ENCODE data around the gene BIN1.

Gene BIN1

DNA sequence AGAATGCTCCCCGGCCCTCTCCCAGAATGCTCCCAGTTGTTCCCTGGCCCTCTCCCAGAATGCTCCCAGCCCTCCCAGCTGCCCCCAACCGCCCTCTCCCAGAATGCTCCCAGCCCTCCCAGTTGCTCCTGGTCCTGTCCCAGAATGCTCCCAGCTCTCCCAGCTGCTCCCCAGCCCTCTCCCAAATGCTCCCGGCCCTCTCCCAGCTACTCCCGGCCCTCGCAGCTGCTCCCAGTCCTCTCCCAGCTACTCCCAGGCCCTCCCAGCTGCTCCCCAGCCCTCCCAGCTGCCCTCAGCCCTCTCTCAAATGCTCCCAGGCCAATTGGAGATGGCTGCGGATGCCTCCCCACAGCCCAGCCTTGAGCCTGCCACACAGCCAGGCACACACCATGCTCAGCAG, 31.1 kb downstream of the BIN1 start:
- no peak for DNase-seq (ENCODE audit: low read depth)

DNA sequence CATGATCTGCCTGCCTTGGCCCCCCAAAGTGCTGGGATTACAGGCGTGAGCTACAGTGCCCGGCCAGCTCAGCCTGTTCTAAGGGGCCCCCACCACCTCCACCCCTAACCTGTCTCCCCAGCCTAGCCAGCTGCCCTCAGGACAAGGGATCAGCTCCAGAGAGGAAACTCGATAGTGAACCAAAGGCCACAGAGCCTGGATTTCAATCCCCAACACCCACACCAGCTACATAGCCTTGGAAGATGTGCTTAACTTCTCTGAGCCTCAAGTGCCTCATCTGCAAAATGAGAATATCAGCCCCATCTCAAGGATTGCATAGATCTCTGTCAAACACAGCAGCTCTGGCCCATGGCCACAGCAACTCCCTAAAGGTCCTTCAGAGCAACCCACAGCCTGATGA, 32.0 kb downstream of the BIN1 start:
- no peak for DNase-seq (ENCODE audit: low read depth)

DNA sequence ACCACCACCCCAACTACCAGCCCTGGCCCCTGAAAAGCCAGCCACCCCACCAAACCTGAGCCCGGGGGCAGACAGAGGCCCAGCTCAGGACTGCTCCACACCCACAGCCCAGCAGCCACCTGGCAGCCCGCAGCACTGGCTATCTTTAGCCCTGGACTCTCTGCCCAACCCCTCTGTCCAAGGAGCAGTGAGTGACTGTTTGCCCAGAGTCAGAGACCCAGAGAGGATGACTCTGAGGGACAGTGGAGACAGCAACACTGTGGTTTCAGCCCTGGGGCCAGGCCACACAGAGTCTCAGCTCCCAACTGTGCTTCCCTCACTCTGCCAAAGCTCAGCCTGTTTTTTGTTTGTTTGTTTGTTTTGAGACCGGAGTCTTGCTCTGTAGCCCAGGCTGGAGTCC, 32.6 kb downstream of the BIN1 start:
- DNase-seq (ENCODE audit: low read depth) = no peak

DNA sequence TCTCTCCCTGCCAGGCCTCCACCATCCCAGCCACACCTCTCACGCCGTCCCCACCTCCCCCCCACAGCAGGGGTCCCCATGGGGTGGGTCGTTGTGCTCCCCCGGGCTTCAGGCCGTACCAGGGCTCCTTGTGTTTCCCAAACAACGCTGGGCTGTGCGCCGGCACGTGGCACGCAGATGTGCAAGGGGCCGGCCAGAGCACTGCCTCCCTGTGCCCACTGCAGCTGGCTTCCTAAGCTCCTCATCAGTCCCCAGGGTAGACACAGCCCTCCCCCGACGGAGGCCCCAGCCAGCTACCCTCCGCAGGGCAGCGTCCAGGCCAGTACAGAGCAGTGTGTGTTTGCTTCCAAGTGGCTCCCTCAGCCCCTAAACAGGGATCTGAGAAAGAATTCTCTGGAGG, 34.0 kb downstream of the BIN1 start:
- no peak for DNase-seq (ENCODE audit: low read depth)

DNA sequence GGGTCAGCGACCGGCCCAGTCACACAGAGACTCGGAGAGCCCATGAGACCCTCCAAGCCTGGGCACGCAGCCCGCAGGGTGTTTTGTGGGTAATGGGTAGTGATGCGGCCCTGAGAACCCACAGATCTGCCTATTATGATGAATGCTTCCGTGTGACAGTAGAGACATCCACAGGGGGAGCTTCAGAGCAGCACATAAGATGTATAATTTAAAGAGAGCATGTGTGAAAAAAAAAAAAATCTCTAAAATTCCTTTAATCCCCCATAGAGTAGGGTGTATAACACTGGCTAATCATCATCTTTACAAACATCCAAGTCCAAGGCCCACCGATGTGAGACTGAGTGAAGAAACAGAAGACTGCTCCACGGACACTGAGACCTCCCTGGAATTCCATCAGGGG, 34.6 kb downstream of the BIN1 start:
- DNase-seq (ENCODE audit: low read depth) = no peak

DNA sequence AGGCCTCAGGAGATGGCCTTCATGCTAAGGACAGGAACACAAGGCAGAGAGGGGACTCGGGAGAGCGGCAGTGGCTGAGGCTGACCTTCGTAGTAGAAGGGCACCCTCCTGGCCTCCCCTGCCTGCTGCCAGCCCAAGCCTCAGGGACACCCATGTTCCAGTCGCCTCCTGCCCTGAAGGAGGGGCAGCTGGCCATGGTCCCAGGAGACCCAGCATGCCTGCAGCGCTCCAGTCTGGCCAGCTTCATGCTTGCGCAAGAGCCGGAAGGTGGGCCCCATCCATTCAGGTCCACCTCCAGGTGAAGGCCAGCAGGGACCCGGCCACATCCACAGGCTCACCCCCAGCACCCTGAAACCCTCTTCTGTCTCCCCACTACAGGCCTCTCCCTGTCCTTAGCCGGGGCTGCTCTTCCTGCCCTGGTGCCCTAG, 35.0 kb downstream of the BIN1 start:
- no peak for DNase-seq (ENCODE audit: low read depth)

DNA sequence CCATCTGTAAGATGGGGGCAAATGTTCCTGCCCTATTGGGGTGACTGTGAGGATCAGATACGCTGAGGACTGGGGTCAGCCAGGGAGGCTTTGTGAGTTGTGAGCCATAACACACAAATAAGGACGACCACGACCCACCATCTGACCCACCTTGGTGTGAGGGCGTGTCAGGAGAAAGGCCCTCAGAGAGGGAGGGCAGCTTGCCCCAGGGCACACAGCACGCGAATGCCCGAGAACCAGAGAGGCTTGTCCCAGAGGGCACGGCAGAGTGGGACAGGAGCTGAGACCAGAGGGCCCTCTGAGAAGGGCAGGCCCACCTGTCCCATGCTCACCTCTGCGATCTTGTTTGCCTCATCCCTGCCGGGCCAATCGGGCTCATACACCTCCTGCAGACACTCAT, 36.7 kb downstream of the BIN1 start:
- no peak for DNase-seq (ENCODE audit: low read depth)

DNA sequence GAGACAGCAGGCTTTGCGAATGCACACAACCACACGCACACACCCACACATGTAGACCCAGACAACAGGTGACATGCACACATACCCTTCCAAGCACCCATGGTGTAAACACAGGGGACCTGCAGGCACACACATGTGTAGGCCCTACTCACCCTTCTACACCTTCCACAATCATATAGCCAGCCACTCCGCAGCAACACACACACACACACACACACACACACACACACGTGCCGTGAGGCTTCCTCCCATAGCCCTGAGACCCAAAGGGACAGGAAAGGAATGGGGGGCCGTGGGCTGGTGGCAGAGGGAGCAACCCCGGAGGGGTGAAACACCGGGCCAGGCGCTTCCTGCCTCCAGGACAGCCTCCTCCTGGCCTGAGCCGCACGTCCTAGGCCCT, 37.4 kb downstream of the BIN1 start:
- DNase-seq (ENCODE audit: low read depth) = no peak

DNA sequence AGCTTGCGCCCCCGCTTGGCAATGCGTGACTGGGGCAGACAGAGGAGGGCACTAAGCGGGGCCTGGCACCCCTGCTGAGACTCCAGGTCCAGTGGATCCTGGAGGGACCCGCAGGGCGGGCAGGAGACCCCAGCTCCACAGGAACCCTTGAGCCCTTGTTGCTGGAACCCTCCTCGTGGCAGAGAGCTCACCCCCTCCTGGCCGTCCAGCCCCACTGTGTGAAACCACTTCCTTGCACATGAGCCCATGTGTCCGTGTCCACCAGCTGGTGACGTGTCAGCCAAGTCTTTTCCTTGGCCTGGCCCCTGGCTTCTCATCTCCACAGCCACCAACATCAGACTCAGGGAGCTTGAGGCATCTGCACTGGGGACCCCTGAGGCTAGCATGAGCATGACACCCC, 38.0 kb downstream of the BIN1 start:
- no peak for DNase-seq (ENCODE audit: low read depth)

DNA sequence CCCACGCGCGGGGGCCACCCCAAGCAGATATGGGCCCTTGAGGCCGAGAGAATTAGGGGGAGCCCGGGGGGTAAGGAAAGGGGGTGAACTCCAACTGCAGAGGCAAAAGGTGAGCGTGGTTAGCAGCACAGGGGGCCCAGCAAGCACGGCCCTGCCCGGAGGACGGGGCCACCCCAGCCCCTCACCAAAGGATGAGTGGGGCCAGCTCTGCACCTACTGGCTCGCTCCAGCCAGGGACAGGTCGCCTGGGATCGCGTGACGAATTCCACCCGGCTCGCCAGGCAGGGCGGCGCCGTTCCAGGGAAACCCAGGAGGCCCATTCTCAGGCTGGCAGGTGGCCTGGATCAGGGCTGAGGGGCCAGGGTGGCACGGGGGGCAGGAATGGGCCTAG, 38.6 kb downstream of the BIN1 start:
- DNase-seq (ENCODE audit: low read depth) = no peak

DNA sequence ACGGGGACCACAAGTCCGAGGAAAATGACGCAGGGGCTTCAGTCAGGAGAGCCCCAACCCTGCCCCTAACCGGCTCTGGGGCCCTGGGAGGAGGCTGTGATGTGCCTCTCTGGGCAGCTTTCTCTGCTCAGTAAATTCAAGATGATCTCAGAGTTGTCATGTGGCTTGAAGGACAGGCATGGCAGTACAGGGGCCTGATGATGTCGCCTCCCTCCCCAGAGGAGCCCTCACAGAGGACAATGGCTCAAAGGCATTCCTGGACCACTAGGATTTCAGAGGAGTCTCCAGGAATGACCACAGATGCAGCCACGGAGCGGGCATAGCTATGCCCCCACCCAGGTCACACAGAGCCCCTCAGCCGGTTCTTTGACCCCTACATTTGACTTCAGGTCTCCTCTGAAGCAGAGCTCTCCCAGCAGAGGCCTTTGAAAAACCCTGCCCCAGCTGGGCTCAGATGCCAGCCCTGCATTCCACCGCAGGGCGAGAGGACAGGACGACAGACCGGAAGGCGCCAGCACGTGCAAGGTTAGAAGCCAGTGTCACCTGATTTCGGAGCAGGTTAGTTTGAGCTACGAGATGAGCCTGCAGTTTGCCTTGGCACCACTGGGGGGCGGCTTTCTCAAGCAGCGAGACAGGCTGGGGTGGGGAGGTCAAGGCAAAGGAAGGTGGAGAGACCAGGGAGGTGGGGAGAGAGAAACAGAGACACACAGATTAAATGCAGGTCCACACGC, 39.2 kb downstream of the BIN1 start:
- peak; percentile 29 for DNase-seq (ENCODE audit: low read depth)

DNA sequence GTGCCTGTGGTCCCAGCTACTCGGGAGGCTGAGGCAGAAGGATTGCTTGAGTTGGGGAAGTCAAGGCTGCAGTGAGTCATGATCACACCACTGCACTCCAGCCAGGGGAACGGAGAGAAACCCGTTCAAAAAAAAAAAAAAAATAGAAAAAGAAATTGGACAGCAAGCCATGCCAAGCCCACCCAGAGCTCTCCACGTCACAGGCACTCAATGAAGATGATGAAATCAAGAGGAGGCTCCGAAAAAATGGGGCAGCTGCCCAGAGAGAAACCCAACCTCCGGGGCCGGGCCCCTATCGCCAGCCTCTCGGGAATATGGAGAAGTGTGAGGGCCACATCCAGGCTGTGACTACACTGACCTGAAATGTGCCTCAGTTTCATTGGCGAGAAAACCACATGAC, 40.0 kb downstream of the BIN1 start:
- DNase-seq (ENCODE audit: low read depth) = no peak

DNA sequence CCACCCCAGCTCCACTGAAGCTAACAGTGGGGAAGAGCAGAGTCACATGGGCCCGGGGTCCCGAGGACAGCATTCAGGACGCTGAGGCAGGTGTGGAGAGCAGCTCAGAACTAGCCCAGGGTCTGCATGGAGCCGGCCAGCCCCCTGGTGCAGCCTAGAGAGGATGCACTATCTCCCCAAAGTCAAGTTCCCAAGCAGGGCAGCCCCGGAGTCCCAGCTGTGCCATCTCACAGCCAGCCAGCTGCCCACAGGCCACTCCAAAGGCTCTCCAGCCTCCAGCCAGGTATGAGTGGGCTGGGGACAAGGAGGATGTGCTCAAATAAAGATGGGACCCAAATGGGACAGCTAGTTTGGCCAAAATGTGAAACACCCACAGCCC, 41.0 kb downstream of the BIN1 start:
- DNase-seq (ENCODE audit: low read depth) = no peak

DNA sequence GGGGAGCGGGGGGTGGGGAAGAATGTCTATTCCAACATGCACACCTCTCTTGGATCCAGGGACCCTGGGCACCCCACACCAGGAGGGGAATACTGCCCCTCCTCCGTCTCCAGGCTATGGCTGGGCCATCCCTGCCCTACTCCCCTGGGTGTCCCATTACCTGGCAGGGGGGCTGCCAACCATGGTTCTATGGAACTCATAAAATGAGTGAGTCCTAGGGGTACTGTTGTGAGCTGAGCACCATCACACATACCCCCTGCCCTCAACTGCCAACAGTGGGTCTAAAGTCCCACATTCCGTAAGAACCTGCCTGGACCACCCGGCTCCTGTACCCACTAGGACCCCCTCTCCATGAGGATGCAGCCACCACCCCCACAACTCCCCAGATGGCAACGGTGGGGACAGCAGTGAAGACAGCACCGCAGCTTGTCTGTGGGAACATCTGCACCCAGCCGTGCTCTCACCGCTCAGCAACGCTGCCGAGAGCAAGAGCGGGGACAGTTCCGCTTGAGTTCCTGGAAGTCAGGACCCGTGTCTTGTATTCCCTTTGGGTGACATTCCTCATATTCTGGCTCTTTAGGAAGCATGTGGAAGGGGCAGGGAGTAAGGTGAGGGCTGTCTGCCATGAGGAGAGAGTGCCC, 41.5 kb downstream of the BIN1 start:
- no peak for DNase-seq (ENCODE audit: low read depth)

DNA sequence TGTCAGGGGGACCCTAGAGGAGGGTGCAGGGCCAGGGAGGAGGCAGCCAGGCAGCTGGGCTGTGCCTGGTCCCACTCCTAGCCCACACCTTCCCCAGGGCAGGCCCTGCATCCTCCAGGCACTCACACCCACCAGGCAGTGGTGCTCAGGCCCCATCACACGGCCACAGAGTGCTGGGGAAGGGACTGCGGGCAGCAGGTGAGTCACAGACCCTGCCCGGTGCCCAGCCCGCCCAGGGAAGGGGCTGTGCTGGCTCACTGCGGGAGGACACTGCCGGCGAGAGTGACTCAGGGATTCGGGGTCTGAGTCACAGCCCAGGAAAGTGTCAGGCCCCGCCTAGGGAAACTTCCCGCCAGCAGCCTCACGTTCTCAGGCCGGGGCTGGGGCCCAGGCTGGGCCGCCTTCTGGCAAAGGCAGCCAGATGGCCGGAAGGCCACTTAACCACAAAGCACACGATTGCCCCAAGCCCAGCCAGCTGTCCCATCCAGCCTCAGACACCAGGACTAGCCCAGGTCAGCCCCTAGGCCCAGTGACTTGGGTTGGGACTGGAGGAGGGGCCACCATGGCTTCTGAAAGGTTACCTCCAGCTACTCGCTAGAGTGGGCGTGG, 42.2 kb downstream of the BIN1 start:
- DNase-seq (ENCODE audit: low read depth) = peak; percentile 44

DNA sequence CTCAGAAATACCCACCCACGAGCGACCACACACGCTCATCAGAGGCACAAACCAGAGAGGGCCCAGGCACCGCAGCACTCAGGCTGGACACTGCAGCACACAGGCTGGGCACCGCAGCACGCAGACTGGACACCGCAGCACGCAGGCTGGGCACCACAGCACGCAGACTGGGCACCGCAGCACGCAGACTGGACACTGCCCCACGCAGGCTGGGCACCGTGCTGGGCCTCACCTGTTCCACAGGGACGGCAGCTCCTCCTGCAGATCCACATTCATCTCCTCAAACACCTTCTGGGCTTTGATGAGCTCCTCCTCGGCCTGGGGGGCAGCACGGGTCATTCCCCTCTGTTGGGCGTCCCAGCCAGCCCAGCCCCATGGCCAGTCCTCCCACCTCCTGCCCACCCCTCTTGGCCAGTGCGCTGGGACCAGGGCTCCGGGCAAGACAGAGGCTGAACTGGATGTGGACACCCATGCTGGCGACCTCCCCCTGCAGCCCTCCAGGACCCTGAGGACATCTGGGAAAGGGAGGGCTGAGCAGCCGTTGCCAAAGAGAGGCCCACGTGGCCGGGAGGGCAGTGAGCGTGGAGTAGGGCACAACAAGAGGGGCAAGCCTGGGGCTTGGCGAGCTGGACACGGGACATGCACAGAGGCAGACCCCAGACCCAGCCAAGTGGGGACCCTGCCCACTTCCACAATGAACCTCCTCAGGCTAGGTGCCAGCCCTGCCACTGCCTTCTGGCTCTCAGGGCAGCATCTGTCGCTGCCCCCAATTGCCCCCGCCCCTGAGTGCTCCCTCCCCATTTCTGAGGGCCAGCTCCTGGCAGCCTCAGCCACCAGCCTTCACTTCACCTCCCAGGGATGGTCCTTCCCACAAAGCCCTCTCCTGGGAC, 43.0 kb downstream of the BIN1 start:
- DNase-seq (ENCODE audit: low read depth) = no peak

DNA sequence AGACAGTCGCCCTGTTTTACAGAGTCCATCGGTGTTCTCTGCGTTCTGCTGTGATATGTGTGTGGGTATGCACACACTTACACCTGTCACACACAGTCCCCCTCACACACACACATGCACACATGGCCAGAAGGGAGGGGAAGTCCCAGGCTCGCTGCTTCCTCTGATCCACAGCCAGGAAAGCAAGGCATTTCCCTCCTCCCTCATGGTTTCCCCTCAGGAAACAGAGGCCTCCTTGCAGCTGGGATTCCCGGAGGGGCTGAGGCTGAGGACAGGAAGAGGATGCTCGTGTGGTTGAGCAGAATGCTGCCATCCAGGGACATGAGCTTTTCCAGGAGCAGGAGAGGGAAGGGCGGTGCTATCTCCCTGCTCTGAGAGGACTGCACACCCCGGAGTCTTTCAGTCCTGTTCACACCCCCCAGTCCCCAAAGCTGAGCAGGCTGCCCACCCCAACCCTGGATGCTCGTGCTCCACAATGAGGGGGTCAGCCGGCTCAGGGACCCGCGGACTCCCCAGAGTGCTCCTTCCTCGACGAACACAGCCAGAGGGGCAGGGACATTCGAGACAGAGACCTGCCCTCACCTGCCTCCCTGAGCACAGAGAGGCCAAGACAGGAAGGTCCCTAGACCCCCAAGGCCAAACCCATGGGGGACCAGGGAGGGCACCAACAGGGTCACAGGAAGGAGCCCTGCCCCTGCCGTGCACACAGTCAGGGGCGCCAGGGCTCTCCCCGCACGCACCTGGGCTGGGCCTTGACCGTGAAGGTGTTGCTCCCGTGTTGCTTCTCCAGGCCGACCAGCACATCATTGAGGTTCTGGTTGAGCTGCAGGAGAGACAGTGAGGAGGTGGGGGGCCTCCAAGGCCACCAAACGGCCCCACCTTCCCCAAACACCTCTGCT, 45.3 kb downstream of the BIN1 start:
- no peak for DNase-seq (ENCODE audit: low read depth)

DNA sequence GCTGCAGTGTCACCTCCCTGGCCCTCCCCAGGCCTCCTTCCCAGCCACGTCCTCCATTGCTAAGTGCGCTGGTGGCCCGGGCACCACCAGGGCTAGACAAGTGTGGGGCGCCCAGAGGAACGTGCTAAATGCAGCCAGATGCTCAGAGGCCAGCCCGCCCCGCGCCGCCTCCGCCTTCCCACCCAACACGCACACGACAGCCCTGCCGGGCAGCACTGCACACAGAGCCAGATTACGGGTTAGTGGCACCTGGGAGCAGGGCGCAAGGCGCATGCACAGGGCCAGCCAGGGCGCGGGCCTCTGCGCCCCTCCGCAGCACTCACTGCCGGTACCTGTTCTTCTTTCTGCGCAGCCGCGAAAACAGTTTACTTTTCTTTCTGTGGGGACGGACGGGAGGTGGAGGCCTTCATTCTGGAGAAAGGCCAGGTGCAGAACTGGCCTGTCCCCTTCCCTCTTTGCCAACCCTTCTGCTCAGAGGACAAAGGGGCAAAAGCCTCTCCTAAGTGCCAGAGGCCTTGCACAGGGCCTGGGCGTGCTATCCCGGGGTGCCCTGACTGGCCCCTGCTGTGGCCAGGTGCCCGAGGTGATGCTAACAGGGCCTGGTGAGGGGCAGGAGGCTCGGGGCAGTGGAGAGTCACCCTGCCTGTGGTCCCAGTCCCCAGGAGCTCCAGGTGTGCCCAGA, 46.5 kb downstream of the BIN1 start:
- DNase-seq (ENCODE audit: low read depth) = no peak

DNA sequence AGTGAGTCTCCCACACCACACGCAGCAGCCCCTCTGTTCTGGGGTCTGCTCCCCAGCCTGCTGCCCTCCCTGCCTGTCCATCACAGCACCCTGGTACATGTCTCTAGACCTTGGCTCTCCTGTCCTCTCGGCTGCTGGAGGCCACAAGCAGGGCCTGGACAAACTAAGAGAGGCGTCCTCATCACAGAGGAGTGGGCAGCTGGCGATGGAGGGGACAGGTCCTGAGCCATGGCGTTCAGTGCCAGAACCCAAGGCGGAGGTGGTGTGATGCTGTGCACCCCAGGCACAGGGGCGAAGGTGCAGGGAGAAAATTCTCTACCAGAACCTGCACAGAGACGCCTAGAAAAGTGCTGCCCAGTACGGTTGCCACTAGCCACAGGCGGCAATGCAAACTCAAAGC, 47.4 kb downstream of the BIN1 start:
- DNase-seq (ENCODE audit: low read depth) = no peak

DNA sequence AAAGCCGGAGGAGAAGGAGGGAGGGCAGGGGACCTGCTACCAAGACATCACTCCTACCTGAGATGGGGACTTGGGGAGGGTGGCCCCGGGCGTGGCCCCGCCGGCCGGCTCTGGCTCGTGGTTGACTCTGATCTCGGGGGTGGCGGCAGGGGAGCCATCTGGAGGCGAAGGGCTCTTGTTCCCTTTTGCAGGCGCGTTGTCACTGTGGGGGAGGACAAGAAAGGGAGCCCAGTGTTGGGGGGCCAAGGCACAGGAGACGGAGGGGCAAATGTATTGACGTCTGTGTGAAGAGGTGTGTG, 48.1 kb downstream of the BIN1 start:
- no peak for DNase-seq (ENCODE audit: low read depth)

DNA sequence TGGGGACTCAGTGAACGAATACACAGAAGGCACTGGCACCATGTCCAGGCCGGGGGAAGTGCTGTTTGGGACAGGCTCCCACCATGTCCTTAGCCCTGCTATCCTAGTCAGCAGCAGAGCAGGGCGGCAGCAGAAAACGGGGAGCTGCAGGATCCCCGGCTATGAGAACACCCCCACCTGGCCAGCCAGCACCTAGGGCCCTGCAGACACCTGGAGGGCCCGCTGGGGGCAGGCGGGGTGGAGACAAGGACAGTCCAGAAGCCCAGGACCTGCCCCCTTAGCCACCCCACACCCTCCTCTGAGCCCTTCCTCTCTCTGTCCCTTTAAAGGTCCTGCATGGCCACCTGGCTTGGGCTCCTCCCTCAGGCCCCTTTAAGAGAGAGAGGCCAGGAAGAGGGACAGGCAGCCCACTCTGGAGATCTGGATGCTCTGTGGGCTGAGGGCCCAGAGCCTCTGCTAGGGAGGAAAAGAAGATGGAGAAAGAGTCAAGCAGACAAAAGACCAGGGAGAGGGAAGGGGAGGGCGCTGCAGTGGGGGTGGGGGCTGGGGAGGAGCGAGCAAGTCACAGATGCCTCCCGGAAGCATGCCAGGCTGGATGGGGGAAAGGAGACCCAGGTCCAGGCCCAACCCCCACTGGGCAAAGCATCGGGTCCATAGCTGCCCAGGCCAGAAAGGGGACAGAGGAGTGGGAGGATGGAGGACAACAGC, 48.6 kb downstream of the BIN1 start:
- DNase-seq (ENCODE audit: low read depth) = no peak

Measured in stimulated activated CD8-positive, alpha-beta memory T cell treated with anti-CD3 and anti-CD28 coated beads, Interleukin-15, amount 100 ng/mL, for 24 hours (primary cell).